ENCODE data around the gene MBOAT2.

MBOAT2 gene

GRCh38 chr2:8851811-8852560, 151.5 kb downstream of the MBOAT2 start:
- no peak for DNase-seq

- no peak for DNase-seq
Measured at GRCh38 chr2:8850845-8851487, 152.5 kb downstream of the MBOAT2 start.

- no peak for DNase-seq
Measured at GRCh38 chr2:8849327-8849726, 154.2 kb downstream of the MBOAT2 start.

- no peak for DNase-seq
Measured at GRCh38 chr2:8848328-8849100, 155.0 kb downstream of the MBOAT2 start.

- DNase-seq = no peak
Measured at GRCh38 chr2:8847400-8847799, 156.1 kb downstream of the MBOAT2 start.

GRCh38 chr2:8841932-8842331, 161.6 kb downstream of the MBOAT2 start:
- no peak for DNase-seq

- DNase-seq = no peak
Measured at GRCh38 chr2:8840475-8841091, 162.9 kb downstream of the MBOAT2 start.

- no peak for DNase-seq
Measured at GRCh38 chr2:8839189-8839965, 164.1 kb downstream of the MBOAT2 start.

- DNase-seq = peak; percentile 71
Measured at GRCh38 chr2:8837795-8838140, 165.7 kb downstream of the MBOAT2 start.

- peak; percentile 71 for DNase-seq
Measured at GRCh38 chr2:8836971-8837794, 166.3 kb downstream of the MBOAT2 start, which contains the start of gene KIDINS220. Gene KIDINS220, minus strand, starts transcription at chr2:8837613. Its CDS starts 10,520 bp downstream, at chr2:8827093.

GRCh38 chr2:8835279-8835678, 168.2 kb downstream of the MBOAT2 start:
- no peak for DNase-seq

- no peak for DNase-seq
Measured at GRCh38 chr2:8833853-8834252, 169.6 kb downstream of the MBOAT2 start.

GRCh38 chr2:8831516-8831915, 172.0 kb downstream of the MBOAT2 start:
- no peak for DNase-seq

- no peak for DNase-seq
Measured at GRCh38 chr2:8827729-8828128, 175.8 kb downstream of the MBOAT2 start.

- no peak for DNase-seq
Measured at GRCh38 chr2:8822218-8822617, 181.3 kb downstream of the MBOAT2 start.

GRCh38 chr2:8821276-8822217, 181.9 kb downstream of the MBOAT2 start:
- no peak for DNase-seq

- DNase-seq = no peak
Measured at GRCh38 chr2:8819948-8820347, 183.5 kb downstream of the MBOAT2 start.

- DNase-seq = no peak
Measured at GRCh38 chr2:8819194-8819593, 184.3 kb downstream of the MBOAT2 start.

- no peak for DNase-seq
Measured at GRCh38 chr2:8817221-8817620, 186.3 kb downstream of the MBOAT2 start.
